Measurements from ENCODE around the gene PPP5C. TPM values are rescaled to one million over a fixed set of nuclear protein-coding genes. Genes with fewer than 3 reads are reported as not detected.

PPP5C gene
- total and polyA plus RNA-seq, 9 of the 15 experiments (the other 6 are each of a cell fraction or from before 2014, with no cell fraction given): 1.9 to 166 (median 108) TPM

GRCh38 chr19:46303322-46303690 is 43.6 kb upstream of the PPP5C start:
- Histone ChIP-seq H3K79me2 (ENCODE audit: control insufficient read depth, insufficient read depth, low read length) (no peaks in the 10 kb centered on the region), H3K9me3 (replicated peaks; ENCODE audit: control insufficient read depth, insufficient read depth, low read depth, low read length) (0 out of 2 replicates have a peak, but pooled peaks cover 3% of the 10 kb centered on the region), H3K4me1 (replicated peaks in 1 of 2; ENCODE audit: control insufficient read depth in 2 of 2, insufficient read depth in 2 of 2, low read length in 2 of 2) (peaks cover 0 to 24% of the 10 kb centered on the region in 2 experiments; a peak in 2 of 5 replicates), H3K27me3 (ENCODE audit: control insufficient read depth in 2 of 2, insufficient read depth in 2 of 2, low read length in 2 of 2) (peaks cover 0 to 13% of the 10 kb centered on the region in 2 experiments; a peak in 3 of 5 replicates), H3K9me1 (ENCODE audit: control insufficient read depth, insufficient read depth, low read length) (no peaks in the 10 kb centered on the region), H3K27ac (ENCODE audit: extremely low read depth, low read depth, low read length) (no peak overlapping the region), H3K4me3 (no peak overlapping the region), H2AFZ (ENCODE audit: low read depth, low read length) (0 out of 2 replicates have a peak overlapping the region, but pooled peaks have one; percentile 21), H3K36me3 (ENCODE audit: control insufficient read depth, insufficient read depth, low read length) (no peaks in the 10 kb centered on the region), H3K9ac (ENCODE audit: insufficient read depth in 1 of 2, low read depth in 2 of 2, low read length in 2 of 2) (peak overlapping the region in 1 of 2 experiments; percentile 26; a peak in 1 of 4 replicates), H4K20me1 (replicated peaks; ENCODE audit: control insufficient read depth, insufficient read depth, low read length) (no peaks in the 10 kb centered on the region), H3K4me2 (ENCODE audit: insufficient read depth, low read length) (no peak overlapping the region)
- intact Hi-C loops (cut with micrococcal nuclease): no loop called here
- WGBS (ENCODE audit: insufficient coverage, low coverage, missing lambda C conversion rate): 69% methylated on average over 8 of the region's 10 CpGs
- in situ Hi-C loops (cut with MboI): no loop called here
- ChIA-PET POLR2A (no interaction called here), CTCF (ENCODE audit: low intra/inter-chr PET ratio) (no interaction called here)
- FAIRE-seq (no peak), DNase-seq (ENCODE audit: extremely low read depth in 1 of 4, low spot score in 3 of 4) (no peak), ATAC-seq (no peak)
- no TSS peak for BruUV-seq (replicated peaks)
- TF ChIP-seq, protein P1, sequence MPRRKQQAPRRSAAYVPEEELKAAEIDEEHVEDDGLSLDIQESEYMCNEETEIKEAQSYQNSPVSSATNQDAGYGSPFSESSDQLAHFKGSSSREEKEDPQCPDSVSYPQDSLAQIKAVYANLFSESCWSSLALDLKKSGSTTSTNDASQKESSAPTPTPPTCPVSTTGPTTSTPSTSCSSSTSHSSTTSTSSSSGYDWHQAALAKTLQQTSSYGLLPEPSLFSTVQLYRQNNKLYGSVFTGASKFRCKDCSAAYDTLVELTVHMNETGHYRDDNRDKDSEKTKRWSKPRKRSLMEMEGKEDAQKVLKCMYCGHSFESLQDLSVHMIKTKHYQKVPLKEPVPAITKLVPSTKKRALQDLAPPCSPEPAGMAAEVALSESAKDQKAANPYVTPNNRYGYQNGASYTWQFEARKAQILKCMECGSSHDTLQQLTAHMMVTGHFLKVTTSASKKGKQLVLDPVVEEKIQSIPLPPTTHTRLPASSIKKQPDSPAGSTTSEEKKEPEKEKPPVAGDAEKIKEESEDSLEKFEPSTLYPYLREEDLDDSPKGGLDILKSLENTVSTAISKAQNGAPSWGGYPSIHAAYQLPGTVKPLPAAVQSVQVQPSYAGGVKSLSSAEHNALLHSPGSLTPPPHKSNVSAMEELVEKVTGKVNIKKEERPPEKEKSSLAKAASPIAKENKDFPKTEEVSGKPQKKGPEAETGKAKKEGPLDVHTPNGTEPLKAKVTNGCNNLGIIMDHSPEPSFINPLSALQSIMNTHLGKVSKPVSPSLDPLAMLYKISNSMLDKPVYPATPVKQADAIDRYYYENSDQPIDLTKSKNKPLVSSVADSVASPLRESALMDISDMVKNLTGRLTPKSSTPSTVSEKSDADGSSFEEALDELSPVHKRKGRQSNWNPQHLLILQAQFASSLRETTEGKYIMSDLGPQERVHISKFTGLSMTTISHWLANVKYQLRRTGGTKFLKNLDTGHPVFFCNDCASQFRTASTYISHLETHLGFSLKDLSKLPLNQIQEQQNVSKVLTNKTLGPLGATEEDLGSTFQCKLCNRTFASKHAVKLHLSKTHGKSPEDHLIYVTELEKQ (CRISPR knock-in tag; IDR thresholded peaks at IDR 0.05): no peak
- TF ChIP-seq NFIC (IDR thresholded peaks at IDR 0.05): 0 out of 2 replicates have a peak, but pooled peaks have one; percentile 22
- TF ChIP-seq ZEB2 (IDR thresholded peaks at IDR 0.05): no peak
